Calu3 (cell line): ENCODE results near the gene LARGE1. TPM values are rescaled to one million over a fixed set of nuclear protein-coding genes. Genes with fewer than 3 reads are reported as not detected.

Source experiments
- BruUV-seq: library from RNA; stranded (reverse); fragments of 400-500 nt; replicated peaks from 2 replicates; lab custom pipeline; 2021; lab: Mats Ljungman, UMichigan
- CTCF ChIA-PET: fragments of 300-600 bp; sonication (Branson Sonifier 250); formaldehyde crosslinking; loops from one replicate; lab custom pipeline; 2022; ENCODE audit warnings: antibody characterized with exemption; lab: Charles Lee
- DNase-seq: peaks from one replicate; pipeline ENCODE4 v3.0.0; 2022
- H3K27ac Mint-ChIP-seq: one replicate; pipeline ENCODE4 v1.8.0; 2022; ENCODE audit warnings: mixed read lengths; ENCODE audit not compliant: unreplicated experiment
- H3K27me3 Mint-ChIP-seq: one replicate; pipeline ENCODE4 v1.8.0; 2022; ENCODE audit warnings: mixed read lengths; ENCODE audit not compliant: unreplicated experiment
- H3K36me3 Mint-ChIP-seq: one replicate; pipeline ENCODE4 v1.8.0; 2022; ENCODE audit warnings: mild to moderate bottlenecking, moderate library complexity, mixed read lengths; ENCODE audit not compliant: insufficient read depth, unreplicated experiment
- H3K4me1 Mint-ChIP-seq: one replicate; pipeline ENCODE4 v1.8.0; 2022; ENCODE audit warnings: mild to moderate bottlenecking, low read depth, mixed read lengths; ENCODE audit not compliant: unreplicated experiment
- H3K4me3 Mint-ChIP-seq: one replicate; pipeline ENCODE4 v1.8.0; 2022; ENCODE audit warnings: mild to moderate bottlenecking, low read depth, moderate library complexity, mixed read lengths; ENCODE audit not compliant: unreplicated experiment
- H3K9me3 Mint-ChIP-seq: one replicate; pipeline ENCODE4 v1.8.0; 2022; ENCODE audit warnings: low read depth, mixed read lengths; ENCODE audit not compliant: unreplicated experiment
- intact Hi-C: fragments of 100-400 bp; cut with micrococcal nuclease; formaldehyde crosslinking; loops from one replicate; pipeline ENCODE4 v1.10.0; 2022; ENCODE audit not compliant: unreplicated experiment
- total RNA-seq: library from RNA; stranded (reverse); gene quantifications from 2 replicates; pipeline ENCODE4 v1.2.3, GENCODE V29; 2022
- TF ChIP-seq, protein P1 (sequence below): fragments of 200-600 bp; IDR thresholded peaks from one replicate; pipeline ENCODE4 v1.8.0; 2022; ENCODE audit warnings: antibody characterized with exemption; ENCODE audit not compliant: unreplicated experiment

Gene LARGE1
- total RNA-seq, 1 experiment from 2014 or later: 11.6 TPM

GRCh38 chr22:33639588-33640254, 280.6 kb downstream of the LARGE1 start:
- Mint-ChIP-seq H3K36me3 (no peaks in the 10 kb centered on the region), H3K4me3 (no peak overlapping the region), H3K27me3 (no peaks in the 10 kb centered on the region), H3K4me1 (no peaks in the 10 kb centered on the region), H3K27ac (no peak overlapping the region), H3K9me3 (peaks cover 19% of the 10 kb centered on the region)
- TF ChIP-seq, protein P1, sequence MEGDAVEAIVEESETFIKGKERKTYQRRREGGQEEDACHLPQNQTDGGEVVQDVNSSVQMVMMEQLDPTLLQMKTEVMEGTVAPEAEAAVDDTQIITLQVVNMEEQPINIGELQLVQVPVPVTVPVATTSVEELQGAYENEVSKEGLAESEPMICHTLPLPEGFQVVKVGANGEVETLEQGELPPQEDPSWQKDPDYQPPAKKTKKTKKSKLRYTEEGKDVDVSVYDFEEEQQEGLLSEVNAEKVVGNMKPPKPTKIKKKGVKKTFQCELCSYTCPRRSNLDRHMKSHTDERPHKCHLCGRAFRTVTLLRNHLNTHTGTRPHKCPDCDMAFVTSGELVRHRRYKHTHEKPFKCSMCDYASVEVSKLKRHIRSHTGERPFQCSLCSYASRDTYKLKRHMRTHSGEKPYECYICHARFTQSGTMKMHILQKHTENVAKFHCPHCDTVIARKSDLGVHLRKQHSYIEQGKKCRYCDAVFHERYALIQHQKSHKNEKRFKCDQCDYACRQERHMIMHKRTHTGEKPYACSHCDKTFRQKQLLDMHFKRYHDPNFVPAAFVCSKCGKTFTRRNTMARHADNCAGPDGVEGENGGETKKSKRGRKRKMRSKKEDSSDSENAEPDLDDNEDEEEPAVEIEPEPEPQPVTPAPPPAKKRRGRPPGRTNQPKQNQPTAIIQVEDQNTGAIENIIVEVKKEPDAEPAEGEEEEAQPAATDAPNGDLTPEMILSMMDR: no peak
- no peak for DNase-seq
- BruUV-seq: no TSS peak
- CTCF ChIA-PET: interaction anchor here (0.6 to 1.1 kb wide), 2 partner anchors 20 to 1867 kb away, joined by 3 to 9 read pairs; no protein-coding TSS in a partner anchor
- intact Hi-C loops: no loop called here

GRCh38 chr22:33635766-33636165, 284.5 kb downstream of the LARGE1 start:
- peaks cover 12% of the 10 kb centered on the region for H3K9me3 Mint-ChIP-seq

DNA sequence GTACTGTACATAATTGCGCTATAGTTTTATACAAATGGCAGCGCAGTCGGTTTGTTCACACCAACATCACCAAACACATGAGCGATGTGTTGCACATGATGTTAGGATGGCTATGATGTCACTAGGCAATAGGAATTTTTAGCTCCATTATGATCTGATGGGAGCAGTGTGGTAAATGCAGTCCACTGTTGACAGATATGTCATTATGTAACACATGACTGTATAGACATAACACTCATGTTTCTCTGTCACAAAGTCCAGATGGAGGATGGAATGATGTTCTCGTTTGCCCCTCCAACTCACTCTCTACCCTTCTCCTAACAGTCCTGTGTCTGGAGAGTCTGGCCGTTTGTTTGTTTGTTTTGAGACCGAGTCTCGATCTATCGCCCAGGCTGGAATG, 288.5 kb downstream of the LARGE1 start:
- TF ChIP-seq, protein P1: no peak
- no peaks in the 10 kb centered on the region for H3K27me3 Mint-ChIP-seq
- H3K9me3 Mint-ChIP-seq: peaks cover 19% of the 10 kb centered on the region
- DNase-seq: no peak
- no TSS peak for BruUV-seq
- H3K27ac Mint-ChIP-seq: no peak overlapping the region
- CTCF ChIA-PET: interaction anchor here (0.6 kb wide), 1 partner anchor 316 kb away, joined by 5 read pairs; no protein-coding TSS in a partner anchor
- intact Hi-C loops: no loop called here
- H3K4me3 Mint-ChIP-seq: no peak overlapping the region
- no peaks in the 10 kb centered on the region for H3K4me1 Mint-ChIP-seq
- H3K36me3 Mint-ChIP-seq: no peaks in the 10 kb centered on the region

More at GRCh38 chr22:33635766-33636165, 284.5 kb downstream of the LARGE1 start:
- CTCF ChIA-PET: no interaction called here
- no peaks in the 10 kb centered on the region for H3K36me3 Mint-ChIP-seq
- H3K27ac Mint-ChIP-seq: no peak overlapping the region
- H3K4me1 Mint-ChIP-seq: no peaks in the 10 kb centered on the region
- TF ChIP-seq, protein P1: no peak
- no peak overlapping the region for H3K4me3 Mint-ChIP-seq
- H3K27me3 Mint-ChIP-seq: no peaks in the 10 kb centered on the region
- intact Hi-C loops: no loop called here
- BruUV-seq: no TSS peak
- no peak for DNase-seq

GRCh38 chr22:33625959-33626358, 294.3 kb downstream of the LARGE1 start:
- H3K27ac Mint-ChIP-seq: no peak overlapping the region
- intact Hi-C loops: no loop called here
- BruUV-seq: no TSS peak
- H3K36me3 Mint-ChIP-seq: no peaks in the 10 kb centered on the region
- no peak for DNase-seq
- no peaks in the 10 kb centered on the region for H3K4me1 Mint-ChIP-seq
- CTCF ChIA-PET: no interaction called here
- TF ChIP-seq, protein P1: no peak
- no peak overlapping the region for H3K4me3 Mint-ChIP-seq
- H3K27me3 Mint-ChIP-seq: no peaks in the 10 kb centered on the region
- peaks cover 21% of the 10 kb centered on the region for H3K9me3 Mint-ChIP-seq
